GM11168 (cell line): ENCODE results near the gene BIRC3.

ENCODE experiments used
- in situ Hi-C: fragments of 300-500 bp; cut with MboI; formaldehyde crosslinking; loops from one replicate; pipeline ENCODE4 v1.12.0; 2022; ENCODE audit warnings: low sequenced_read_pairs; ENCODE audit not compliant: unreplicated experiment

BIRC3 gene

GRCh38 chr11:102320679-102321078, 3.4 kb downstream of the BIRC3 start:
- in situ Hi-C loops, result no loop called here

- in situ Hi-C loops, result no loop called here
These were observed 5.3 kb downstream of the BIRC3 start for GRCh38 chr11:102322560-102322959.

GRCh38 chr11:102323542-102324251, 6.4 kb downstream of the BIRC3 start:
- in situ Hi-C loops, result no loop called here

- in situ Hi-C loops, result no loop called here
These were observed 7.8 kb downstream of the BIRC3 start for GRCh38 chr11:102325088-102325487.

GRCh38 chr11:102328748-102329147, 11.5 kb downstream of the BIRC3 start:
- in situ Hi-C loops, result no loop called here

GRCh38 chr11:102330231-102330630, 12.9 kb downstream of the BIRC3 start:
- in situ Hi-C loops, result no loop called here

GRCh38 chr11:102331341-102331740, 14.1 kb downstream of the BIRC3 start:
- in situ Hi-C loops, result no loop called here

- in situ Hi-C loops, result no loop called here
These were observed 15.3 kb downstream of the BIRC3 start for GRCh38 chr11:102332611-102332994.

- in situ Hi-C loops, result no loop called here
These were observed 21.3 kb downstream of the BIRC3 start for GRCh38 chr11:102338479-102339010.

- in situ Hi-C loops, result loop anchor here (5.0 kb wide), 1 partner anchor 271 kb away; no protein-coding TSS in a partner anchor
These were observed 24.0 kb downstream of the BIRC3 start for GRCh38 chr11:102341311-102341710.

GRCh38 chr11:102341844-102342318, 24.6 kb downstream of the BIRC3 start:
- in situ Hi-C loops, result loop anchor here (5.0 kb wide), 1 partner anchor 270 kb away; no protein-coding TSS in a partner anchor

- in situ Hi-C loops, result loop anchor here (5.0 kb wide), 1 partner anchor 268 kb away; no protein-coding TSS in a partner anchor
These were observed 26.5 kb downstream of the BIRC3 start for GRCh38 chr11:102343809-102344208.

GRCh38 chr11:102345904-102346303, 28.6 kb downstream of the BIRC3 start:
- in situ Hi-C loops, result no loop called here

GRCh38 chr11:102346456-102346747, 29.1 kb downstream of the BIRC3 start:
- in situ Hi-C loops, result no loop called here

GRCh38 chr11:102346748-102347461, 29.6 kb downstream of the BIRC3 start, which contains the start of gene BIRC2:
TSS of gene BIRC2 (plus strand) at chr11:102347214. CDS start at chr11:102349855, 2,641 bp downstream.
- in situ Hi-C loops, result no loop called here

- in situ Hi-C loops, result no loop called here
These were observed 30.4 kb downstream of the BIRC3 start for GRCh38 chr11:102347462-102348370.

GRCh38 chr11:102357116-102357515, 39.8 kb downstream of the BIRC3 start:
- in situ Hi-C loops, result no loop called here

GRCh38 chr11:102359372-102359771, 42.1 kb downstream of the BIRC3 start:
- in situ Hi-C loops, result no loop called here

- in situ Hi-C loops, result no loop called here
These were observed 43.4 kb downstream of the BIRC3 start for GRCh38 chr11:102360681-102361080.
